Peyer's patch (tissue), 4 donors: ENCODE measurements around the gene CYP27B1. TPM values are rescaled to one million over a fixed set of nuclear protein-coding genes. Genes with fewer than 3 reads are reported as not detected.

Source experiments
- DNase-seq, 3 donors: peaks; one replicate each; pipeline ENCODE4 v3.0.0-alpha.2; 2017 to 2019
- H3K27ac ChIP-seq, 4 donors: fragments of 200-600 bp; sonication (generic); one replicate each; pipeline ENCODE4 v1.5.1; 2016 to 2019
- H3K27me3 ChIP-seq, 2 donors: fragments of 200-600 bp; sonication (generic); one replicate each; pipeline ENCODE4 v1.5.1; 2019
- H3K36me3 ChIP-seq, 3 donors: fragments of 200-600 bp; sonication (generic); one replicate each; pipeline ENCODE4 v1.5.1; 2016 to 2019
- H3K4me1 ChIP-seq, 4 donors: fragments of 200-600 bp; sonication (generic); one replicate each; pipeline ENCODE4 v1.5.1; 2016 to 2019
- H3K4me3 ChIP-seq, 4 donors: fragments of 200-600 bp; sonication (generic); 1 replicate in 3 of 4; 2 replicates in 1 of 4; pipeline ENCODE4 v1.5.1; 2016 to 2019; ENCODE audit warnings: mild to moderate bottlenecking in 1 of 4
- H3K9me3 ChIP-seq, 4 donors: fragments of 200-600 bp; sonication (generic); one replicate each; pipeline ENCODE4 v1.5.1; 2016 to 2019; ENCODE audit warnings: mild to moderate bottlenecking in 1 of 4
- CTCF ChIP-seq, 6 experiments: fragments of 450-650 bp in 4 of 6; fragments of 200-600 bp in 2 of 6; sonication (generic) in 1 of 6; IDR thresholded peaks; one replicate each; pipeline ENCODE4 v1.5.1; 2017 to 2019; ENCODE audit warnings: antibody characterized with exemption in 6 of 6, mild to moderate bottlenecking in 3 of 6, moderate library complexity in 1 of 6
- POLR2A ChIP-seq, 2 donors: fragments of 450-650 bp; IDR thresholded peaks; one replicate each; pipeline ENCODE4 v1.5.1; 2017; ENCODE audit warnings: antibody characterized with exemption in 2 of 2, mild to moderate bottlenecking in 2 of 2, moderate library complexity in 2 of 2
- total RNA-seq, 4 donors: library from RNA; depleted of rRNA; stranded (reverse); fragments of >200 nt; gene quantifications; one replicate each; pipeline ENCODE4 v1.1.0, GENCODE V29; 2016

The CYP27B1 gene
- total RNA-seq, 4 donors from 2014 or later, result 1.7 TPM; not detected in 3

- Histone ChIP-seq H3K27ac (no peak overlapping the region), H3K36me3 (peaks cover 0 to 55% (median 0%) of the 10 kb centered on the region in 3 donors), H3K4me3 (no peak overlapping the region), H3K9me3 (no peaks in the 10 kb centered on the region), H3K27me3 (no peaks in the 10 kb centered on the region), H3K4me1 (no peaks in the 10 kb centered on the region)
- TF ChIP-seq POLR2A (IDR thresholded peaks at IDR 0.05) (no peak), CTCF (IDR thresholded peaks at IDR 0.05) (no peak)
- DNase-seq, result no peak
Observed at GRCh38 chr12:57807285-57807684, 40.4 kb upstream of the CYP27B1 start.

GRCh38 chr12:57806677-57807076, 39.8 kb upstream of the CYP27B1 start:
- TF ChIP-seq POLR2A (IDR thresholded peaks at IDR 0.05) (no peak), CTCF (IDR thresholded peaks at IDR 0.05) (no peak)
- H3K4me3 ChIP-seq, result no peak overlapping the region
- peaks cover 0 to 61% (median 0%) of the 10 kb centered on the region in 3 donors for H3K36me3 ChIP-seq

GRCh38 chr12:57803319-57803893, 36.5 kb upstream of the CYP27B1 start:
- Histone ChIP-seq H3K36me3 (peaks cover 0 to 72% (median 0%) of the 10 kb centered on the region in 3 donors), H3K4me1 (no peaks in the 10 kb centered on the region), H3K27me3 (no peaks in the 10 kb centered on the region), H3K4me3 (no peak overlapping the region), H3K9me3 (no peaks in the 10 kb centered on the region), H3K27ac (no peak overlapping the region)
- TF ChIP-seq POLR2A (IDR thresholded peaks at IDR 0.05) (no peak), CTCF (IDR thresholded peaks at IDR 0.05) (peak; percentile 32 to 75 (median 66))
- peak in 1 of 3 donors; percentile 56 for DNase-seq

More at GRCh38 chr12:57806677-57807076, 39.8 kb upstream of the CYP27B1 start:
- Histone ChIP-seq H3K9me3 (no peaks in the 10 kb centered on the region), H3K4me1 (no peaks in the 10 kb centered on the region), H3K27ac (no peak overlapping the region), H3K27me3 (no peaks in the 10 kb centered on the region)
- no peak for DNase-seq

- no peak for TF ChIP-seq CTCF (IDR thresholded peaks at IDR 0.05)
- no peak for TF ChIP-seq POLR2A (IDR thresholded peaks at IDR 0.05)
- Histone ChIP-seq H3K4me1 (no peaks in the 10 kb centered on the region), H3K27me3 (no peaks in the 10 kb centered on the region), H3K4me3 (no peak overlapping the region), H3K27ac (no peak overlapping the region), H3K36me3 (peaks cover 0 to 72% (median 0%) of the 10 kb centered on the region in 3 donors), H3K9me3 (no peaks in the 10 kb centered on the region)
- no peak for DNase-seq
Observed at GRCh38 chr12:57802607-57803006, 35.7 kb upstream of the CYP27B1 start.

DNA sequence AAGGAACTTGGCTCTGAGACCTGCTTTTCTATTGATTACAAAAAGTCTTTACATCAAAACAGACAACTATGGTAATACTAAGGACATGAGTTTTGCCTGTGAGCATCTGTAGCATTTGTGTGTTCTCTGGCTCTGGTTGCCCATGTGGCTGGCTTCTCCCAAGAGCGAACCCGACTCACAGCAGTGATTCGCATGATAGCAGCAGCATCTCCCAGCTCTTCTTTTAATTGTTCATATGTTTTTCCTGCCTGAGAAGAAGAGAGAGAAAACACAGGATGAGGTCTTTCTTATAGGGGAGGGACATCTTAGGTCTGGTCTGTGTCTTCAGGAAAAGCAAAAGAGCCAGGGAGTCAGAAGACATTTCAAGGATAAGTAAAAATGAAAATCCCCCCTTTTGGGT, 34.1 kb upstream of the CYP27B1 start:
- H3K4me3 ChIP-seq, result no peak overlapping the region
- TF ChIP-seq CTCF (IDR thresholded peaks at IDR 0.05) (no peak), POLR2A (IDR thresholded peaks at IDR 0.05) (no peak)
- H3K9me3 ChIP-seq, result no peaks in the 10 kb centered on the region
- H3K27ac ChIP-seq, result no peak overlapping the region
- no peaks in the 10 kb centered on the region for H3K4me1 ChIP-seq
- DNase-seq, result no peak
- no peaks in the 10 kb centered on the region for H3K27me3 ChIP-seq
- H3K36me3 ChIP-seq, result peaks cover 0 to 72% (median 0%) of the 10 kb centered on the region in 3 donors
